ENCODE data around the gene PTPRE.

GRCh38 chr10:128116187-128116586, 209.3 kb downstream of the PTPRE start:
- no peak for TF ChIP-seq POLR2A (IDR thresholded peaks at IDR 0.05; ENCODE audit: low read depth, low read length)
- no peak for TF ChIP-seq TAF1 (IDR thresholded peaks at IDR 0.05; ENCODE audit: borderline replicate concordance, low read depth, low read length)
